Measurements from ENCODE around the gene KATNB1. TPM values are rescaled to one million over a fixed set of nuclear protein-coding genes. Genes with fewer than 3 reads are reported as not detected.
"Not testable (repeated sequence)": the region's sequence is repeated elsewhere in the genome, so short reads cannot be mapped to it uniquely, and the experiment has no call there.

KATNB1 gene
- total RNA-seq, 1 experiment from 2014 or later, result 8.1 TPM

DNA sequence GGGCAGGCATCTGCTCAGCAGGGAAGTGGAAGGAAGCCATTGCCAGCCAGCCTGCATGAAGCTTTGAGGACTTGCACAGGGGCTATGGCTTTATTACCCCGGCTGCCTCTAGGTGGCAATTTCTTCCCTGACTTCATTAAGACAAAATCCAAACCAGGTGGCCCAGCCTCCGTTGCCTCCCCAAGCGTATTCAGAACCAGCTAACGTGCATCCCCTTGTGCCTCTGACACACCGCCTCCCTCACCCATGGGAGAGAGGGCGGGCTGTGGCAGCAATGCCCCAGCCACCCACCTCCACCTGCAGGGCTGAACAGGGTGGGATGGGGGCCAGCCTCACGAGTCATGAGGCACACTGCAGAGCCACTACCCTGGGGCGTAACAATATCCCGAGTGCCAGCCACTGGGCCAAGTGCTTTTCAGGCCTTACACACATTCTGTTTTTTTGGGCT, 59.9 kb downstream of the KATNB1 start:
- H3K36me3 ChIP-seq (ENCODE audit: control insufficient read depth, insufficient read depth, low read length), result no peaks in the 10 kb centered on the region
- in situ Hi-C loops (cut with HindIII; ENCODE audit: low pct_unique_long_range_greater_than_20kb, low sequenced_read_pairs) (no loop called here), intact Hi-C loops (cut with micrococcal nuclease; ENCODE audit: unreplicated experiment) (loop anchor here (2.0 kb wide), 1 partner anchor 67 kb away; no protein-coding TSS in a partner anchor)
- H3K9me3 ChIP-seq (ENCODE audit: control insufficient read depth, insufficient read depth, low read depth, low read length), result no peaks in the 10 kb centered on the region
- H3K27ac ChIP-seq (ENCODE audit: low read length), result no peak overlapping the region
- no peak overlapping the region for H3K4me3 ChIP-seq (ENCODE audit: low read depth in 2 of 2, low read length in 2 of 2)
- TF ChIP-seq, protein P1, sequence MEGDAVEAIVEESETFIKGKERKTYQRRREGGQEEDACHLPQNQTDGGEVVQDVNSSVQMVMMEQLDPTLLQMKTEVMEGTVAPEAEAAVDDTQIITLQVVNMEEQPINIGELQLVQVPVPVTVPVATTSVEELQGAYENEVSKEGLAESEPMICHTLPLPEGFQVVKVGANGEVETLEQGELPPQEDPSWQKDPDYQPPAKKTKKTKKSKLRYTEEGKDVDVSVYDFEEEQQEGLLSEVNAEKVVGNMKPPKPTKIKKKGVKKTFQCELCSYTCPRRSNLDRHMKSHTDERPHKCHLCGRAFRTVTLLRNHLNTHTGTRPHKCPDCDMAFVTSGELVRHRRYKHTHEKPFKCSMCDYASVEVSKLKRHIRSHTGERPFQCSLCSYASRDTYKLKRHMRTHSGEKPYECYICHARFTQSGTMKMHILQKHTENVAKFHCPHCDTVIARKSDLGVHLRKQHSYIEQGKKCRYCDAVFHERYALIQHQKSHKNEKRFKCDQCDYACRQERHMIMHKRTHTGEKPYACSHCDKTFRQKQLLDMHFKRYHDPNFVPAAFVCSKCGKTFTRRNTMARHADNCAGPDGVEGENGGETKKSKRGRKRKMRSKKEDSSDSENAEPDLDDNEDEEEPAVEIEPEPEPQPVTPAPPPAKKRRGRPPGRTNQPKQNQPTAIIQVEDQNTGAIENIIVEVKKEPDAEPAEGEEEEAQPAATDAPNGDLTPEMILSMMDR (IDR thresholded peaks at IDR 0.05), result peak; percentile 75; the same call in 1 of the 2 replicates
- no peak for TF ChIP-seq SIN3A (IDR thresholded peaks at IDR 0.05; ENCODE audit: borderline replicate concordance, insufficient read depth, low read depth, low read length)
- peak; percentile 85 for ATAC-seq
- H3K4me1 ChIP-seq (ENCODE audit: control insufficient read depth, insufficient read depth, low read length), result peaks cover 8% of the 10 kb centered on the region
- H3K27me3 ChIP-seq (ENCODE audit: control insufficient read depth, insufficient read depth, low read length), result no peaks in the 10 kb centered on the region
- no TSS peak for BruUV-seq (replicated peaks)
- ChIA-PET POLR2A (no interaction called here), CTCF (interaction anchor here (0.5 to 1.1 kb wide), 2 partner anchors 68 kb away, joined by 4 to 5 read pairs; no protein-coding TSS in a partner anchor)
- DNase-seq (ENCODE audit: low read depth, low spot score), result peak; percentile 27

DNA sequence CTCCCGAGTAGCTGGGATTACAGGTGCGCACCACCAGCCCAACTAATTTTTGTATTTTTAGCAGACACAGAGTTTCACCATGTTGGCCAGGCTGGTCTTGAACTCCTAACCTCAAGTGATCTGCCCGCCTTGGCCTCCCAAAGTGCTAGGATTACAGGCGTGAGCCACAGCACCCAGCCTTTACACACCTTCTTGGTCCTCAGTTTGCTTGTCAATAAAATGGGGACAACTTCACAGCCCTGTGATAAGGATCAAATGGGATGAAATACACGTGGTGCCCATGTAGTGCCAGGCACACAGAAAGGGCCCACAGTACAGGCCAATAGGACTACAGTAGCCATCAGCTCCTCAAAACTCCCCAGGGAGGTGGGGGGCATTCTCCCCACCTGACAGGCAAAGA, 60.4 kb downstream of the KATNB1 start:
- in situ Hi-C loops (cut with HindIII; ENCODE audit: low pct_unique_long_range_greater_than_20kb, low sequenced_read_pairs); H3K9me3 ChIP-seq (ENCODE audit: control insufficient read depth, insufficient read depth, low read depth, low read length); H3K4me3 ChIP-seq (ENCODE audit: low read depth in 2 of 2, low read length in 2 of 2); intact Hi-C loops (cut with micrococcal nuclease; ENCODE audit: unreplicated experiment); POLR2A ChIA-PET; ATAC-seq; H3K27me3 ChIP-seq (ENCODE audit: control insufficient read depth, insufficient read depth, low read length); H3K36me3 ChIP-seq (ENCODE audit: control insufficient read depth, insufficient read depth, low read length); DNase-seq (ENCODE audit: low read depth, low spot score); H3K27ac ChIP-seq (ENCODE audit: low read length); BruUV-seq (replicated peaks): not testable (repeated sequence)
- CTCF ChIA-PET, result interaction anchor here (0.5 kb wide), 1 partner anchor 67 kb away, joined by 4 read pairs; no protein-coding TSS in a partner anchor
- H3K4me1 ChIP-seq (ENCODE audit: control insufficient read depth, insufficient read depth, low read length), result peaks cover 14% of the 10 kb centered on the region

DNA sequence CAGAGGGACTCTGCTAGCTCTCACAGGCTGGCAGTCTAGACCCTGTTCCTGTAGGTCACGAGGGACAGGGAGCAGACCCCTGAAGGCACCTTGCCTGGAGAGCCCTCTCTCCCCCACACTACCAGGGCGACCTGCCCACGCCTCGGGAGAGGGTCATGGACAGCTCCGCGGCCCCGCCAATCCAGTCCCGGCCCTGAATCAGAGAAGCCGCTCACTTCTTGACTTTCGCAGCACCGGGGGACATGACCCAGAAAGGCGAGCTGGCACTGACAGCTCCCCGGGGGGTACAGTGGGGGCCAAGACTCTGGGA, 61.6 kb downstream of the KATNB1 start:
- POLR2A ChIA-PET, result no interaction called here

More for the DNA sequence above, 61.6 kb downstream of the KATNB1 start:
- intact Hi-C loops (cut with micrococcal nuclease; ENCODE audit: unreplicated experiment), result no loop called here
- no TSS peak for BruUV-seq (replicated peaks)
- Histone ChIP-seq H3K27ac (ENCODE audit: low read length) (no peak overlapping the region), H3K4me1 (ENCODE audit: control insufficient read depth, insufficient read depth, low read length) (peaks cover 20% of the 10 kb centered on the region), H3K36me3 (ENCODE audit: control insufficient read depth, insufficient read depth, low read length) (no peaks in the 10 kb centered on the region), H3K4me3 (ENCODE audit: low read depth in 2 of 2, low read length in 2 of 2) (no peak overlapping the region), H3K9me3 (ENCODE audit: control insufficient read depth, insufficient read depth, low read depth, low read length) (no peaks in the 10 kb centered on the region), H3K27me3 (ENCODE audit: control insufficient read depth, insufficient read depth, low read length) (no peaks in the 10 kb centered on the region)
- no peak for DNase-seq (ENCODE audit: low read depth, low spot score)
- no peak for ATAC-seq
- CTCF ChIA-PET, result no interaction called here
- in situ Hi-C loops (cut with HindIII; ENCODE audit: low pct_unique_long_range_greater_than_20kb, low sequenced_read_pairs), result no loop called here
- TF ChIP-seq, protein P1 (IDR thresholded peaks at IDR 0.05), result no peak
- TF ChIP-seq TCF7L2 (IDR thresholded peaks at IDR 0.05; ENCODE audit: low read depth, low read length), result no peak
- no peak for TF ChIP-seq SIN3A (IDR thresholded peaks at IDR 0.05; ENCODE audit: borderline replicate concordance, insufficient read depth, low read depth, low read length)
- no peak for TF ChIP-seq POLR2AphosphoS5 (IDR thresholded peaks at IDR 0.05; ENCODE audit: low read depth, low read length)
- TF ChIP-seq, protein P2, sequence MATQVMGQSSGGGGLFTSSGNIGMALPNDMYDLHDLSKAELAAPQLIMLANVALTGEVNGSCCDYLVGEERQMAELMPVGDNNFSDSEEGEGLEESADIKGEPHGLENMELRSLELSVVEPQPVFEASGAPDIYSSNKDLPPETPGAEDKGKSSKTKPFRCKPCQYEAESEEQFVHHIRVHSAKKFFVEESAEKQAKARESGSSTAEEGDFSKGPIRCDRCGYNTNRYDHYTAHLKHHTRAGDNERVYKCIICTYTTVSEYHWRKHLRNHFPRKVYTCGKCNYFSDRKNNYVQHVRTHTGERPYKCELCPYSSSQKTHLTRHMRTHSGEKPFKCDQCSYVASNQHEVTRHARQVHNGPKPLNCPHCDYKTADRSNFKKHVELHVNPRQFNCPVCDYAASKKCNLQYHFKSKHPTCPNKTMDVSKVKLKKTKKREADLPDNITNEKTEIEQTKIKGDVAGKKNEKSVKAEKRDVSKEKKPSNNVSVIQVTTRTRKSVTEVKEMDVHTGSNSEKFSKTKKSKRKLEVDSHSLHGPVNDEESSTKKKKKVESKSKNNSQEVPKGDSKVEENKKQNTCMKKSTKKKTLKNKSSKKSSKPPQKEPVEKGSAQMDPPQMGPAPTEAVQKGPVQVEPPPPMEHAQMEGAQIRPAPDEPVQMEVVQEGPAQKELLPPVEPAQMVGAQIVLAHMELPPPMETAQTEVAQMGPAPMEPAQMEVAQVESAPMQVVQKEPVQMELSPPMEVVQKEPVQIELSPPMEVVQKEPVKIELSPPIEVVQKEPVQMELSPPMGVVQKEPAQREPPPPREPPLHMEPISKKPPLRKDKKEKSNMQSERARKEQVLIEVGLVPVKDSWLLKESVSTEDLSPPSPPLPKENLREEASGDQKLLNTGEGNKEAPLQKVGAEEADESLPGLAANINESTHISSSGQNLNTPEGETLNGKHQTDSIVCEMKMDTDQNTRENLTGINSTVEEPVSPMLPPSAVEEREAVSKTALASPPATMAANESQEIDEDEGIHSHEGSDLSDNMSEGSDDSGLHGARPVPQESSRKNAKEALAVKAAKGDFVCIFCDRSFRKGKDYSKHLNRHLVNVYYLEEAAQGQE (IDR thresholded peaks at IDR 0.05; ENCODE audit: insufficient read depth in 1 of 2, low read depth in 2 of 2, low read length in 1 of 2), result no peak
